Kidney capillary endothelial cell (primary cell): ENCODE data around the gene LDLR.
A peak's percentile ranks its signal among the peaks of the same experiment; 100 is the strongest.
"Not testable (repeated sequence)": the region's sequence is repeated elsewhere in the genome, so short reads cannot be mapped to it uniquely, and the experiment has no call there.

Source experiments
- DNase-seq: peaks from one replicate; pipeline ENCODE4 v3.0.0-alpha.2; 2018; ENCODE audit warnings: low spot score

LDLR gene

DNA sequence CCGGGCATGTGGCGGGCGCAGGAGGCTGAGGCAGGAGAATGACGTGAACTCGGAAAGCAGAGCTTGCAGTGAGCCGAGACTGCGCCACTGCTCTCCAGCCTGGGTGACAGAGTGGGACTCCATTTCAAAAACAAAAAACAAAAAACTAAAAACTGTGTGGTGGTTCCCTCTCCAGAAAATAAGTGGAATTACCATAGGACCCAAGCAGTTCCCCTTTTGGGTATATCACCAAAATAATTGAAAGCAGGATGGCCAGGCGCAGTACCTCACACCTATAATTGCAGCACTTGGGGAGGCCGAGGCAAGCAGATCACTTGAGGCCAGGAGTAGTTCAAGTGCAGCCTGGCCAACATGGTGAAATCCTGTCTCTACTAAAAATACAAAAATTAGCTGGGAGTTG lies 15.7 kb upstream of the LDLR start:
- DNase-seq, result no peak

DNA sequence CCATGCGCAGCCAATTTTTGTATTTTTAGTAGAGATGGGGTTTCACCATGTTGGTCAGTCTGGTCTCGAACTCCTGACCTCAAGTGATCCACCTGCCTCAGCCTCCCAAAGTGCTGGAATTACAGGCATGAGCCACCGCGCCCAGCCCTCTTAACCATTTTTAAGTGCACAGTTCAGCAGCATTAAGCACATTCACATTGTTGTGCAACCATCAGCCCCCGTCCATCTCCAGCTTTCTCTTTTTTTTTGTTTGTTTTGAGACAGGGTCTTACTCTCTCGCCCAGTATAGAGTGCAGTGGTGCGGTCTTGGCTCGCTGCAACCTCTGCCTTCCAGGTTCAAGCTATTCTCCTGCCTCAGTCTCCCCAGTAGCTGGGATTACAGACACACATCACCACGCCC lies 12.5 kb upstream of the LDLR start:
- DNase-seq, result not testable (repeated sequence)

DNA sequence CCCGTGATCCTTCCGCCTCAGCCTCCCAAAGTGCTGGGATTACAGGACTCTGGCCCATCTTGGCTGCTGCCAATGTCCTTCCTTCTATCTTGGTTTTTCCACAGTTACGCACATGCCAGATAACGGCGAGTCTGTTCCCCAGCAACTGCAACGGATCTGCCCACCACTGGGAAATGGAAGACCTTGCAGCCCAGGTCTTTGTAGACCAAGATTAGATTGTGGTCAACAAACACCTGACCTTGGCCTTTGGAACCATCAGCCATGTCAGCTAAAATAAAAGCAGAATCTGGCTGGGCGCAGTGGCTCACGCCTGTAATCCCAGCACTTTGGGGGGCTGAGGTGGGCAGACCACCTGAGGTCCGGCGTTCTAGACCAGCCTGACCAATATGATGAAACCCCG lies 10.4 kb upstream of the LDLR start:
- no peak for DNase-seq

DNA sequence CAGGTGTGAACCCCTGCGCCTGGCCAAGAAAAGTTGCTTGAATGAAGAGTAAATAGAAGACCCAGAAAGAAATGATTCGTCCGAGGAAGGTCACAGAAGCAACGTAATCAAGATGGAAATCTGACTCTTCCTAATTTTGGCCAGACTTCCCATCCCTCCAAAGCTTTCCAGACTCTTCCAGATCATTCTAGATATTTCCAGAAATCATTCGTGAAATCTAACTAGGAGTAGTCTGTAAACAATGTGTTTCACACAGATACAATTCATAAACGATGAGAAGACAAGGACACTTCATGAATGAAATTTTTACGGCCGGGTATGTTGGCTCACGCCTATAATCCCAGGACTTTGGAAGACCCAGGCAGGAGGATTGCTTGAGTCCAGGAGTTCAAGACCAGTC lies 9.3 kb upstream of the LDLR start:
- no peak for DNase-seq

DNA sequence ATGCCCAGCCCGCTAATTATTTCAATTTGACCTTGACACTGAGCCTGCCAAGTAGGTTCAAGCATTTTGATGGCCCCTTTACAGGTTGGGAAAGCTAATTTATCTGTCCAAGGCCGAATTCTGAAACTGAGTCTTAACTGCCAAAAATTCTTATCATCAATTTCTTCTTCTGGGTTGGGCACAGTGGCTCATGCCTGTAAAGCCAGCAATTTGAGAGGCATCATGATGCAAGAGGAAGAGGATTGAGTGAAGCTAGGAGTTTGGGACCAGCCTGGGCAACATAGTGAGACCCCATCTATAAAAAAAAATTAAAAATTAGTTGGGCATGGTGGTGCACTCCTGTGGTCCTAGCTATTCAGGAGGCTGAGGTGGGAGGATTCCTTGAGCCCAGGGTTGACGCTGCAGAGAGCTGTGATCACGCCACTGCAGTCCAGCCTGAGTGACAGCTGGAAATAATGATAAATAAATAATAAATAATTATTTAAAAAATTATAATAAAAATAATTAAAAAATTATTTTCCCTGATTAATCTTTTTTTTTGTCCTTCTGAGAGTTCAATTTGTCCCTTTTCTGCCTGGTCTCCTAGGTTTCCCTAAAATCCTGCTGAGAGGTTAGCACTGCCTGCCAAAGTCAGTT lies 1.3 kb upstream of the LDLR start:
- DNase-seq, result no peak

DNA sequence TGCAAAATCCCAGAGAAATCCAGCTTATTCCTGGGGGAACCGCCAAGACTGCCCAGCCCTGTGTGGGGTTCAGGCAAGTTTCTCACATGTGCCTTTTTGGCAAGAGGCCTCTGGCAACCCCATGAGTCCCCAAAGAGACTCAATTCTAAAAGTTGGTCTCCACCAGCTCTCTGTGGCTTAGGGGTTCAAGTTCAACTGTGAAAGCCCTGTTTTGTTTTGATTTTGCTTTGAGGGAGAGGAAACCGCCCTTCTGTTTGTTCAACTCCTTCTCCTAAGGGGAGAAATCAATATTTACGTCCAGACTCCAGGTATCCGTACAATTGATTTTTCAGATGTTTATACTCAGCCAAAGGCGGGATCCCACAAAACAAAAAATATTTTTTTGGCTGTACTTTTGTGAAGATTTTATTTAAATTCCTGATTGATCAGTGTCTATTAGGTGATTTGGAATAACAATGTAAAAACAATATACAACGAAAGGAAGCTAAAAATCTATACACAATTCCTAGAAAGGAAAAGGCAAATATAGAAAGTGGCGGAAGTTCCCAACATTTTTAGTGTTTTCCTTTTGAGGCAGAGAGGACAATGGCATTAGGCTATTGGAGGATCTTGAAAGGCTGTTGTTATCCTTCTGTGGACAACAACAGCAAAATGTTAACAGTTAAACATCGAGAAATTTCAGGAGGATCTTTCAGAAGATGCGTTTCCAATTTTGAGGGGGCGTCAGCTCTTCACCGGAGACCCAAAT lies 583 bp upstream of the LDLR start:
- DNase-seq, result no peak

DNA sequence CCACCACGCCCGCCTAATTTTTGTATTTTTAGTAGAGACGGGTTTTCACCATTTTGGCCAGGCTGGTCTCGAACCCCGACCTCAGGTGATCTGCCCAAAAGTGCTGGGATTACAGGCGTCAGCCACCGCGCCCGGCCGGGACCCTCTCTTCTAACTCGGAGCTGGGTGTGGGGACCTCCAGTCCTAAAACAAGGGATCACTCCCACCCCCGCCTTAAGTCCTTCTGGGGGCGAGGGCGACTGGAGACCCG lies 676 bp downstream of the LDLR start:
- not testable (repeated sequence) for DNase-seq

DNA sequence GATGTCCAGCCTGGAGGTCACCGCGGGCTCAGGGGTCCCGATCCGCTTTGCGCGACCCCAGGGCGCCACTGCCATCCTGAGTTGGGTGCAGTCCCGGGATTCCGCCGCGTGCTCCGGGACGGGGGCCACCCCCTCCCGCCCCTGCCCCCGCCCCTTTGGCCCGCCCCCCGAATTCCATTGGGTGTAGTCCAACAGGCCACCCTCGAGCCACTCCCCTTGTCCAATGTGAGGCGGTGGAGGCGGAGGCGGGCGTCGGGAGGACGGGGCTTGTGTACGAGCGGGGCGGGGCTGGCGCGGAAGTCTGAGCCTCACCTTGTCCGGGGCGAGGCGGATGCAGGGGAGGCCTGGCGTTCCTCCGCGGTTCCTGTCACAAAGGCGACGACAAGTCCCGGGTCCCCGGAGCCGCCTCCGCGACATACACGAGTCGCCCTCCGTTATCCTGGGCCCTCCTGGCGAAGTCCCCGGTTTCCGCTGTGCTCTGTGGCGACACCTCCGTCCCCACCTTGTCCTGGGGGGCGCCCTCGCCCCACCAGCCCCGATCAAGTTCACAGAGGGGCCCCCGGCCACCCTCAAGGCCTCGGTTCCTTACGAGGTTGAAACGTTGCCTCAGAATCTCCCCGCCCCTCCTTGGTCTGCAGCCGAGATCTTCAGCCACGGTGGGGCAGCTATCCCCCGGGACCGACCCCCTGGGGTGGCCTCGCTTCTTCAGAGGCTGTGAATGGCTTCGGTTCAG lies 1.2 kb downstream of the LDLR start:
- peak; percentile 94 for DNase-seq

DNA sequence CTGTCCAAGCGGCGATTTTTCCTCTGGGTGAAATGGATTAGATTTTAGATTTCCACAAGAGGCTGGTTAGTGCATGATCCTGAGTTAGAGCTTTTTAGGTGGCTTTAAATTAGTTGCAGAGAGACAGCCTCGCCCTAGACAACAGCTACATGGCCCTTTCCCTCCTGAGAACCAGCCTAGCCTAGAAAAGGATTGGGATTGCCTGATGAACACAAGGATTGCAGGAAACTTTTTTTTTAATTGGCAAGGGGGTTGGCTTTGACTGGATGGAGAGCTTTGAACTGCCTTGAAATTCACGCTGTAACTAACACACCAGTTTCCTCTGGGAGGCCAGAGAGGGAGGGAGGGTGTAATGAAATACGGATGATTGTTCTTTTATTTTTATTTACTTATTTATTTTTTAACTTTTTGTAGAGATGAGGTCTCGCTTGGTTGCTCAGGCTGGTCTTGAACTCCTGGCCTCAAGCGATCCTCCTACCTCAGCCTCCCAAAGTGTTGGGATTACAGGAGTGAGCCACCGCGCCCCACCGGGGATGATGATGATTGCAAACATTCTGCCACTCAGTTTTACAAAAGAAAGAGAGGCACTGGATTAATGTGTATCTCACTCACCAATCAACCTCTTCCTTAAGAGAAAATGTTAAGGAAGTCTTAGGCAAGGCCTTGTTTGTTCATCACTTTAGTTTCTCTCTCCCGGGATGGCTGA lies 1.9 kb downstream of the LDLR start:
- no peak for DNase-seq

DNA sequence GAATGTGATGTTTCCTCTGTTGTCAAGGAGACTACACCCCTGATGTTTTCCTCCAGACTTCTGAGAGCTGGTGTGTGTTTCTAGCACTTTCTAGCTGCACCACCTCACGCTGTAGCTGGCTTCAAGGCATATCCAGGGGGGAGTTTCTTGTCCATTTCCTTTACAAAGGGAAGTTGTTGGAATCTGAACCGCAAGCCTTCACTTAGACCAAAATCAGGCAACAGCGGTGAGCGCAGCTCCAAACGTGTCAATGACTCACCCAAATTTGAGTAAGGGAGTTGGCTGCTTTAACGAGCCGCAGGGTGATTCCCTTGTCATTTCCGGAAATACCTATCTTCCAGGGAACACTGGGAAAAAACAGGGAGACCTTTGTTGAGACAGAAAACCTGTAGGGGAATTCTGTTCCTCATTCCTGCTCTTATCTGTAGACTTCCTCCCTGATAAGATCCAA lies 2.5 kb downstream of the LDLR start:
- peak; percentile 87 for DNase-seq

DNA sequence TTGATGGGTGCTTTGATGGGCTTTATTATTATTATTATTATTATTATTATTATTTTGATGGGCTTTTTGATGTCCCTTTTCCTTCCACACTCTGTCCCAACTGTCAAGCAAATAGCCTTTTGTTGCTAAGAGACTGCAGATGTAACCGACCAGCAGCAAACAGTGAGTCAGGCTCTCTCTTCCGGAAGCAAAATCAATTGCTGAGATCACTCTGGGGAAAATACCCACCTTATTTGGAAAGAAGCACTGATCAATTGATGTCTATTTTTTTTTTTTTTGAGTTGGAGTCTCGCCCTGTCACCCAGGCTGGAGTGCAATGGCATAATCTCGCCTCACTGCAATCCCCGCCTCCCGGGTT lies 2.9 kb downstream of the LDLR start:
- peak; percentile 78 for DNase-seq

DNA sequence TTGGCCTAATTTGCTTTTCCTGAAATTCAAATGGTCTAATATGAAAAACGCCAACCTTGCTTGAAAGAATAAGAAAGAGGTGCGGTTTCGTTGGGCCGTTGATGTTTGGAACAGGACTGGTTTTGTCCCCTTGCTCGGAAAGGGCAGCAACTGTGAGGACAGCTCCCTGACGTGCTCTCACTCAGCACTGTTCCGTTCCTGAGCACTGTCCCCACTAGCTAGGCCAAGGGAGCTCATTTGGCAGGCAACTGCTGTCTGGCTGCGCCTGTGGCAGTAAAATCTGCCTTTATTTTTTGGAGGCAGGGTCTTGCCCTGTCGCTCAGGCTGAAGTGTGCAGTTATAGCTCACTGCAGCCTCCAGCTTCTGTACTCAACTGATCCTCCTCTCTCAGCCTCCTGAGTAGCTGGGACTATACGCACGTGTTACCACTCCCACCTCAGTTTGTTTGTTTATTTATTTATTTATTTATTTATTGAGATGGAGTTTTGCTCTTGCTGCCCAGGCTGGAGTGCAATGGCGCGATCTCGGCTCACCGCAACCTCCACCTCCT lies 4.5 kb downstream of the LDLR start:
- no peak for DNase-seq

DNA sequence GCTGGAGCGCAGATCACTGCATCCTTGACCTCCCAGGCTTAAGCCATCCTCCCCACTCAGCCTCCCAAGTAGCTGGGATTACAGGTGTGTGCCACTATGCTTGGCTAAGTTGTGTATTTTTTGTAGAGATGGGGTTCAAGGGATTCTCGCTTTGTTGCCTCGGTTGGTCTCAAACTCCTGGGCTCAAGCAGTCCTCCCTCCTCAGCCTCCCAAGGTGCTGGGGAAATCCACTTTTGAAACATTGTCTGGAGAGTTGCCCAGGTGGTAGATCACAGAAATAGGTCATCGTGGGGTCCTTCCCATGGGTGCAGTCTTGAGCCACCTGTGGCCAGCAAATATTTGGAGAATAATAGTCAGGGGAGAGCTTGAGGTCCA lies 5.2 kb downstream of the LDLR start:
- no peak for DNase-seq

DNA sequence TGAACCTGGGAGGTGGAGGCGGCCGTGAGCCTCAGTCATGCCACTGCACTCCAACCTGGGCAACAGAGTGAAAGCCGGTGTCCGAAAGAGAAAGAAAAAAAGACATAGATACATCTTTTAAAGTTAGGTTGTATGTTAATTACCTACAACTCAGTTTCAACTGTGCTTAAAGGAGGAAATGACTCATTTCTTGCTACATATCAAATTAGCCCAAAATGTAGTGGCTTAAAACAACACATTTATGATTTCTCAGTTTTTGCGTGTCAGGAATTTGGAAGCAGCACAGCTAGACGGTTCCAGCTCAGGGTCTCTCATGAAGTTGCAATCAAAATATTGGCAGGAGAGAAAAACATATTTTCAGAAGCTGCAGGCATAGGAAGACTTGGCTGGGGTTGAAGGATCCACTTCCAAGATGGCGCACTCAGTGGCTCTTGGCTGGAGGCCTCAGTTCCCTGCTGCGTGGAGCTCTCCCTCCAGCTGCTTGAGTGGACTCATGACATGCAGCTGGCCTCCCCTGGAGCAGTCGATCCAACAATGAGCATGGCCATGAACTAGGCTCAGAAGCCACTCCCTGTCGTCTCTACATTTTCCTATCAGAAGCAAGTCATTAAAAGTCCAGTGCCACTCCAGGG lies 7.1 kb downstream of the LDLR start:
- peak; percentile 21 for DNase-seq

DNA sequence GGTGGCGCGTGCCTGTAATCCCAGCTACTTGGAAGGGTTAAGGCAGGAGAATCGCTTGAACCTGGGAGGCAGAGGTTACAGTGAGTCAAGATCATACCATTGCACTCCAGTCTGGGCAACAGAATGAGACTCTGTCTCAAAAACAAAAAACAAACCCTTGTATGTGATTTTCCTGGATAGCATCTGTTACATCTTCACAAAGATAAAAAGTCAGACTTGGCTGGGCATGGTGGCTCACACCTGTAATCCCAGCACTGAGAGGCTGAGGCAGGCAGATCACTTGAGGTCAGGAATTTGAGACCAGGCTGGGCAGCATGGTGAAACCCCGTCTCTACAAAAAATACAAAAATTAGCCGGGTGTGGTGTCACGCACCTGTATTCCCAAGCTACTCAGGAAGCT lies 8.1 kb downstream of the LDLR start:
- not testable (repeated sequence) for DNase-seq

DNA sequence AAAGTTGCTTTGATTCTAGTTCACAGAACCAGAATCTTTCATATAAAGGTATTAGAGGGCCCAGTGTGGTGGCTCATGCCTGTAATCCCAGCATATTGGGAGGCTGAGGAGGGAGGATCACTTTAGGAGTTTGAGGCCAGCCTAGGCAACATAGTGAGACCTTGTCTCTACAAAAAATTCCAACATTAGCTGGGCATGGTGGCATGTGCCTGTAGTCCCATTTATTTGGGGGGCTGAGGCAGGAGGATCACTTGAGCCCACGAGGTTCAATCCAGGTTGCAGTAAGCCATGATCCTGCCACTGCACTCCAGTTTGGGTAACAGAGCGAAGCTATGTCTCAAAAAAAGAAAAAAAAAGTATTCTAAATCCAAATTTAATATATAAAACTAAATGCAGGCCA lies 9.1 kb downstream of the LDLR start:
- no peak for DNase-seq

DNA sequence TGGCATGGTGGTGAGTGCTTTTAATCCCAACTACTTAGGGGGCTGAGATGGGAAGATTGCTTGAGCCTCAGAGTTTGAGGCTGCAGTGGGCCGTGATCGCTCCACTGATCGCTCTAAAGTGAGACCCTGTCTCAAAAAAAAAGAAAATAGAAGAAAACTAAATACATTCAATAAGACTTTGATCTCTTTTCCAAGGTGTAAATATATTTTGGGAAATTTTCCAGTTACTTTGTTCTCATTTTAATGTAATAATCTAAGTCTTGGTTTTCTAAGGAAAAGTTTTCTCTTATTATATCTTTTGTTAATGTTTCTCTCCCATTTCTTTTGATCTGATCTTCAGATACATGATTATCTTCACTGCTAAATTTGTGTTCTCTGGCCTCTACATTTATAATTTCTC lies 9.6 kb downstream of the LDLR start:
- no peak for DNase-seq

DNA sequence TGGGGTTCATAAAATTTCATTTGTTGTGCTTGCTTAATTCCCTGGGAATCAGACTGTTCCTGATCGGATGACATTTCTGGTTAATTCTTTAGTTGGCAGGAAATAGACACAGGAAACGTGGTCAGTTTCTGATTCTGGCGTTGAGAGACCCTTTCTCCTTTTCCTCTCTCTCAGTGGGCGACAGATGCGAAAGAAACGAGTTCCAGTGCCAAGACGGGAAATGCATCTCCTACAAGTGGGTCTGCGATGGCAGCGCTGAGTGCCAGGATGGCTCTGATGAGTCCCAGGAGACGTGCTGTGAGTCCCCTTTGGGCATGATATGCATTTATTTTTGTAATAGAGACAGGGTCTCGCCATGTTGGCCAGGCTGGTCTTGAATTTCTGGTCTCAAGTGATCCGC lies 10.8 kb downstream of the LDLR start:
- no peak for DNase-seq

DNA sequence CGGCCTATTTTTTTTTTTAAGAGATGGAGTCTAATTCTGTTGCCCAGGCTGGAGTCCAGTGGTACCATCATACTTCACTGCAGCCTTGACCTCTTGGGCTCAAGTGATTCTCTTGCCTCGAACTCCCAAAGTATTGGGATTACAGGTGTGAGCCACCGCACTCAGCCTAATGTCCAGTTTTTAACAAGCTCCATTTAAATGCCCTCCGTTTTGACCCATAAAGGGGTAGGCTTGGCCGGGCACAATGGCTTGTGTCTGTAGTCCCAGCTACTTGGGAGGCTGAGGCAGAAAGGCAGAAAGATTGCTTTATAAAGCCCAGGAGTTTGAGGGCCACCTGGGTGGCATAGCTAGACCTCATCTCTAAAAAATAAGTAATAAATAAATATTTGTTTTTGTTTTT lies 11.8 kb downstream of the LDLR start:
- no peak for DNase-seq

DNA sequence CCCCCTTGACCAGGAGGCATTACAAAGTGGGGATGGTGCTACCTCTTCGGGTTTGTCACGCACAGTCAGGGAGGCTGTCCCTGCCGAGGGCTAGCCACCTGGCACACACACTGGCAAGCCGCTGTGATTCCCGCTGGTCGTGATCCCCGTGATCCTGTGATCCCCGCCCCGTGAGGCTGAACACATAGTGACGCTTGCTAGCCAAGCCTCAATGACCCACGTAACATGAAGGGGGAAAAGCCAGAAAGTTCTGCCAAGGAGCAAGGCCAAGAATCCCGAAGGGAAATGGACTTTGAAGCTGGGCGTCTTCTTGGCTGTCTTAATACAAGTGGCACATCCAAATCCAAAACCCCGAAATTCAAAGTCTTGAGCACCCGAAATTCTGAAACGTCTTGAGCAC lies 13.7 kb downstream of the LDLR start:
- no peak for DNase-seq

DNA sequence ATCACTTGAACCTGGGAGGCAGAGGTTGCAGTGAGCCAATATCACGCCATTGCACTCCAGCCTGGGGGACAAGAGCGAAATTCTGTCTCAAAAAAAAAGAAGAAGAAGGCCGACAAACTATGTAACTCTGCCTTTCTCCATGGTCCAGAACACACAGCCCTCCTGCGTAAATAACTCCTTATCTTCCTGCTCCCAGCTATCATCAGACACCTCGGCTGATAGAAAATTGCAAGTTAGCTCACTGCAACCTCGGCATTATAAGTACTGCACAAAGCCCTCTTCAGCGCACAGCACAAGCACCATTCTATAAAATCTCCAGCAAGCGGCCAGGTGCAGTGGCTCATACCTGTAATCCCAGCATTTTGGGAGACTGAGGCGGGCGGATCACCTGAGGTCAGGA lies 14.4 kb downstream of the LDLR start:
- DNase-seq, result not testable (repeated sequence)

DNA sequence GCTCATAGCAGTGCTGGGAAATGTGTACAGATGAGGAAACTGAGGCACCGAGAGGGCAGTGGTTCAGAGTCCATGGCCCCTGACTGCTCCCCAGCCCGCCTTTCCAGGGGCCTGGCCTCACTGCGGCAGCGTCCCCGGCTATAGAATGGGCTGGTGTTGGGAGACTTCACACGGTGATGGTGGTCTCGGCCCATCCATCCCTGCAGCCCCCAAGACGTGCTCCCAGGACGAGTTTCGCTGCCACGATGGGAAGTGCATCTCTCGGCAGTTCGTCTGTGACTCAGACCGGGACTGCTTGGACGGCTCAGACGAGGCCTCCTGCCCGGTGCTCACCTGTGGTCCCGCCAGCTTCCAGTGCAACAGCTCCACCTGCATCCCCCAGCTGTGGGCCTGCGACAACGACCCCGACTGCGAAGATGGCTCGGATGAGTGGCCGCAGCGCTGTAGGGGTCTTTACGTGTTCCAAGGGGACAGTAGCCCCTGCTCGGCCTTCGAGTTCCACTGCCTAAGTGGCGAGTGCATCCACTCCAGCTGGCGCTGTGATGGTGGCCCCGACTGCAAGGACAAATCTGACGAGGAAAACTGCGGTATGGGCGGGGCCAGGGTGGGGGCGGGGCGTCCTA lies 15.9 kb downstream of the LDLR start:
- DNase-seq, result no peak
